Neural cell (in vitro differentiated cells): ENCODE results near the gene SLC4A7.

Experiments used
- CTCF ChIP-seq: fragments of 450-650 bp; IDR thresholded peaks from 2 replicates; pipeline ENCODE4 v1.5.1; 2014; ENCODE audit warnings: antibody characterized with exemption, mild to moderate bottlenecking, moderate library complexity; ENCODE audit not compliant: poor library complexity, severe bottlenecking
- EP300 ChIP-seq: fragments of 450-650 bp; conservative IDR thresholded peaks from 2 replicates; pipeline ENCODE4 v1.6.1; 2014; ENCODE audit warnings: antibody characterized with exemption, mild to moderate bottlenecking, moderate library complexity; ENCODE audit not compliant: poor library complexity, severe bottlenecking
- EZH2 ChIP-seq: fragments of 200-600, 300-800 bp; shearing (Covaris generic), sonication (generic); IDR thresholded peaks from 2 replicates; pipeline ENCODE4 v1.6.1; 2014; ENCODE audit warnings: antibody characterized with exemption, low read length, borderline replicate concordance, mild to moderate bottlenecking; ENCODE audit not compliant: insufficient read depth, poor library complexity, severe bottlenecking
- POLR2AphosphoS5 ChIP-seq: IDR thresholded peaks from 2 replicates; pipeline ENCODE4 v1.6.1; 2012
- RAD21 ChIP-seq: fragments of 450-650 bp; conservative IDR thresholded peaks from 2 replicates; pipeline ENCODE4 v1.6.1; 2014; ENCODE audit warnings: antibody characterized with exemption, mild to moderate bottlenecking, moderate library complexity
- REST ChIP-seq: IDR thresholded peaks from 2 replicates; pipeline ENCODE4 v1.6.1; 2012; ENCODE audit warnings: borderline replicate concordance
- SMC3 ChIP-seq: fragments of 450-650 bp; conservative IDR thresholded peaks from 2 replicates; pipeline ENCODE4 v1.6.1; 2014; ENCODE audit warnings: antibody characterized with exemption, mild to moderate bottlenecking, moderate library complexity; ENCODE audit not compliant: poor library complexity
- TAF1 ChIP-seq: IDR thresholded peaks from 2 replicates; pipeline ENCODE4 v1.6.1; 2012; ENCODE audit warnings: low read depth

- TF ChIP-seq CTCF (no peak), POLR2AphosphoS5 (no peak), EP300 (no peak), REST (no peak), EZH2 (no peak), TAF1 (no peak), RAD21 (no peak), SMC3 (no peak)
These were observed 60.7 kb downstream of the SLC4A7 start for GRCh38 chr3:27423463-27423862.
